HL-60 (cell line): ENCODE measurements around the gene VPS35.

ENCODE experiments used
- DNase-seq, 2 experiments: peaks; one replicate each; pipeline ENCODE4 v3.0.0-alpha.2; 2010 to 2020; ENCODE audit warnings: low read depth in 1 of 2, low spot score in 1 of 2
- H3K27ac ChIP-seq: fragments of 250-450 bp; sonication (Bioruptor Pico); replicated peaks from 2 replicates; pipeline ENCODE4 v1.5.1; 2020; ENCODE audit warnings: mild to moderate bottlenecking, moderate library complexity
- H3K27me3 ChIP-seq: fragments of 250-450 bp; sonication (Bioruptor Pico); 2 replicates; pipeline ENCODE4 v1.5.1; 2021; ENCODE audit warnings: mild to moderate bottlenecking, moderate library complexity; ENCODE audit not compliant: insufficient read depth, poor library complexity, severe bottlenecking
- H3K4me3 ChIP-seq: replicated peaks from 2 replicates; pipeline ENCODE4 v1.5.1; 2011; ENCODE audit warnings: mild to moderate bottlenecking, control low read depth, low read length; ENCODE audit not compliant: insufficient read depth
- GABPA ChIP-seq: IDR thresholded peaks from 2 replicates; pipeline ENCODE4 v1.6.1; 2012; ENCODE audit warnings: low read depth
- POLR2AphosphoS5 ChIP-seq: IDR thresholded peaks from 2 replicates; pipeline ENCODE4 v1.6.1; 2012; ENCODE audit warnings: low read depth
- SPI1 ChIP-seq: IDR thresholded peaks from 2 replicates; pipeline ENCODE4 v1.6.1; 2012; ENCODE audit warnings: low read depth, mild to moderate bottlenecking, borderline replicate concordance
- TF ChIP-seq, protein P1 (sequence below): IDR thresholded peaks from 2 replicates; pipeline ENCODE4 v1.6.1; 2012; ENCODE audit warnings: low read depth; ENCODE audit not compliant: insufficient replicate concordance
- TF ChIP-seq, protein P2 (sequence below): IDR thresholded peaks from one replicate; pipeline ENCODE4 v1.5.1; 2011; ENCODE audit warnings: low read length, control low read depth, inconsistent platforms; ENCODE audit not compliant: insufficient read depth

Gene VPS35

DNA sequence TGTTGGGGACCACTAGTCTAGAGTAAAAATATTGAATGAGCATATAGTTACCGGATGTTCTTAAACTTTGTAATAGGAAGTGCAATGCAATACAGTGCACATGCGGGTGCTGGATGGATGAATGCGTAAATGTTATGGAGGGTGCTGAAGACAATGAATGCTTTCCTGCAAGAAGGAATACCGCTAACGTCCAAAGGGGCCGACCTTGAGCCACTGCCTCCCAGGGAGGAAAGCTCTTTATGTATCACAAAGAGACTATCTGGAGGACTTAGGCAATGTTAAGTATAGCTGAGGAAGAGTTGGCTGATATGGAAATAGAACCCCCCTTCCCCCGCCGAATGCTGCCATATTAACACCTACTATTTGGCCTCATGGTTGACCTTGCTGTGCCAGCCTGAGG, 40.3 kb downstream of the VPS35 start:
- Histone ChIP-seq H3K4me3 (no peak overlapping the region), H3K27ac (no peak overlapping the region), H3K27me3 (no peaks in the 10 kb centered on the region)
- no peak for DNase-seq
- TF ChIP-seq, protein P1, sequence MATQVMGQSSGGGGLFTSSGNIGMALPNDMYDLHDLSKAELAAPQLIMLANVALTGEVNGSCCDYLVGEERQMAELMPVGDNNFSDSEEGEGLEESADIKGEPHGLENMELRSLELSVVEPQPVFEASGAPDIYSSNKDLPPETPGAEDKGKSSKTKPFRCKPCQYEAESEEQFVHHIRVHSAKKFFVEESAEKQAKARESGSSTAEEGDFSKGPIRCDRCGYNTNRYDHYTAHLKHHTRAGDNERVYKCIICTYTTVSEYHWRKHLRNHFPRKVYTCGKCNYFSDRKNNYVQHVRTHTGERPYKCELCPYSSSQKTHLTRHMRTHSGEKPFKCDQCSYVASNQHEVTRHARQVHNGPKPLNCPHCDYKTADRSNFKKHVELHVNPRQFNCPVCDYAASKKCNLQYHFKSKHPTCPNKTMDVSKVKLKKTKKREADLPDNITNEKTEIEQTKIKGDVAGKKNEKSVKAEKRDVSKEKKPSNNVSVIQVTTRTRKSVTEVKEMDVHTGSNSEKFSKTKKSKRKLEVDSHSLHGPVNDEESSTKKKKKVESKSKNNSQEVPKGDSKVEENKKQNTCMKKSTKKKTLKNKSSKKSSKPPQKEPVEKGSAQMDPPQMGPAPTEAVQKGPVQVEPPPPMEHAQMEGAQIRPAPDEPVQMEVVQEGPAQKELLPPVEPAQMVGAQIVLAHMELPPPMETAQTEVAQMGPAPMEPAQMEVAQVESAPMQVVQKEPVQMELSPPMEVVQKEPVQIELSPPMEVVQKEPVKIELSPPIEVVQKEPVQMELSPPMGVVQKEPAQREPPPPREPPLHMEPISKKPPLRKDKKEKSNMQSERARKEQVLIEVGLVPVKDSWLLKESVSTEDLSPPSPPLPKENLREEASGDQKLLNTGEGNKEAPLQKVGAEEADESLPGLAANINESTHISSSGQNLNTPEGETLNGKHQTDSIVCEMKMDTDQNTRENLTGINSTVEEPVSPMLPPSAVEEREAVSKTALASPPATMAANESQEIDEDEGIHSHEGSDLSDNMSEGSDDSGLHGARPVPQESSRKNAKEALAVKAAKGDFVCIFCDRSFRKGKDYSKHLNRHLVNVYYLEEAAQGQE, result no peak
- TF ChIP-seq, protein P2, sequence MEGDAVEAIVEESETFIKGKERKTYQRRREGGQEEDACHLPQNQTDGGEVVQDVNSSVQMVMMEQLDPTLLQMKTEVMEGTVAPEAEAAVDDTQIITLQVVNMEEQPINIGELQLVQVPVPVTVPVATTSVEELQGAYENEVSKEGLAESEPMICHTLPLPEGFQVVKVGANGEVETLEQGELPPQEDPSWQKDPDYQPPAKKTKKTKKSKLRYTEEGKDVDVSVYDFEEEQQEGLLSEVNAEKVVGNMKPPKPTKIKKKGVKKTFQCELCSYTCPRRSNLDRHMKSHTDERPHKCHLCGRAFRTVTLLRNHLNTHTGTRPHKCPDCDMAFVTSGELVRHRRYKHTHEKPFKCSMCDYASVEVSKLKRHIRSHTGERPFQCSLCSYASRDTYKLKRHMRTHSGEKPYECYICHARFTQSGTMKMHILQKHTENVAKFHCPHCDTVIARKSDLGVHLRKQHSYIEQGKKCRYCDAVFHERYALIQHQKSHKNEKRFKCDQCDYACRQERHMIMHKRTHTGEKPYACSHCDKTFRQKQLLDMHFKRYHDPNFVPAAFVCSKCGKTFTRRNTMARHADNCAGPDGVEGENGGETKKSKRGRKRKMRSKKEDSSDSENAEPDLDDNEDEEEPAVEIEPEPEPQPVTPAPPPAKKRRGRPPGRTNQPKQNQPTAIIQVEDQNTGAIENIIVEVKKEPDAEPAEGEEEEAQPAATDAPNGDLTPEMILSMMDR, result no peak
- no peak for TF ChIP-seq POLR2AphosphoS5
- TF ChIP-seq SPI1, result no peak
- no peak for TF ChIP-seq GABPA

DNA sequence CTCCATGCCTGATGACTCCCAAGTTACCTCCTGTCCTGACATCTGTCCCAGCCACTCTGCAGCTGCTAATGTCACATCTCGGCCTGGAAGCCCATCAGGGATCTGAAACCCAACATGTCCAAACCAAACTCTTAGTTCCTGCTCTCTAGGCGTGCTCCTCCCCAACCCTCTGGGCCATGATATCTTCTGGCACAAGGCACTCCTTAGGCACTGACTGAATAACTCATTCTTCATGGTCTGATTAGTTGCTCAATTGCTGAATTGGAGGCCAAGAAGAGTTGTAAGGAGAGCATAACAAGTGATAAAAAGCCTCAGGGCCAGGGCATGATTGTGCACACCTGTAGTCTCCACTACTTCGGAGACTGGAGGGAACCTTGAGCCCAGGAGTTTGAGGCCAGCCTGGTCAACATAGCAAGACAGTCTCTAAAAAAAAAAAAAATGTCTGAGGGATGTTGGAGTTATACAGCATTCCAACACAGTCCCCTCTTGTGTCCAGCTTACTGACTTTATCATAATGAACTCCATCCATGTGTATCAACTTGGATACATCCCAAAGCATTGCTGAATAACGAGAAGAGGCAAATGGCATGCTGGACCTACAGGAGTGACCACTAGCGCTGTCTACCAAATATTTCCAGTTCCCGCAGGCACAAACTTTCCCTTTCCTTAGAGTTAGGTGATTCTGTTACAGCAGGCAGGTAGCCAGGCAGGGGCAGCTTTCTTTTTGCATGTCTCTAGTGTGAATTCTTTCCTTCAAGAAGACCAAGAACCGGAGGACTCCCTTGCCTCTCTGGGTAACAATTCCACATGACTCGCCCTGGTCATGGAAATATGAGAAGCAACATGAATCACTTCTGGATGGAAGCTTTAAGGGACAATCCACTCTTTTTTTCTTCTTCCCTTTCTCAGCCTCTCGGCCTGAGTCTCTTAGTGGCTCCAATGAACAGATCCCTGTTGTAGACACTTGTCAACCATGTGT, 49.7 kb downstream of the VPS35 start:
- Histone ChIP-seq H3K27me3 (no peaks in the 10 kb centered on the region), H3K27ac (no peak overlapping the region), H3K4me3 (no peak overlapping the region)
- DNase-seq, result no peak
- TF ChIP-seq, protein P1, result no peak
- TF ChIP-seq POLR2AphosphoS5 (no peak), SPI1 (no peak), GABPA (no peak)
- TF ChIP-seq, protein P2, result no peak

DNA sequence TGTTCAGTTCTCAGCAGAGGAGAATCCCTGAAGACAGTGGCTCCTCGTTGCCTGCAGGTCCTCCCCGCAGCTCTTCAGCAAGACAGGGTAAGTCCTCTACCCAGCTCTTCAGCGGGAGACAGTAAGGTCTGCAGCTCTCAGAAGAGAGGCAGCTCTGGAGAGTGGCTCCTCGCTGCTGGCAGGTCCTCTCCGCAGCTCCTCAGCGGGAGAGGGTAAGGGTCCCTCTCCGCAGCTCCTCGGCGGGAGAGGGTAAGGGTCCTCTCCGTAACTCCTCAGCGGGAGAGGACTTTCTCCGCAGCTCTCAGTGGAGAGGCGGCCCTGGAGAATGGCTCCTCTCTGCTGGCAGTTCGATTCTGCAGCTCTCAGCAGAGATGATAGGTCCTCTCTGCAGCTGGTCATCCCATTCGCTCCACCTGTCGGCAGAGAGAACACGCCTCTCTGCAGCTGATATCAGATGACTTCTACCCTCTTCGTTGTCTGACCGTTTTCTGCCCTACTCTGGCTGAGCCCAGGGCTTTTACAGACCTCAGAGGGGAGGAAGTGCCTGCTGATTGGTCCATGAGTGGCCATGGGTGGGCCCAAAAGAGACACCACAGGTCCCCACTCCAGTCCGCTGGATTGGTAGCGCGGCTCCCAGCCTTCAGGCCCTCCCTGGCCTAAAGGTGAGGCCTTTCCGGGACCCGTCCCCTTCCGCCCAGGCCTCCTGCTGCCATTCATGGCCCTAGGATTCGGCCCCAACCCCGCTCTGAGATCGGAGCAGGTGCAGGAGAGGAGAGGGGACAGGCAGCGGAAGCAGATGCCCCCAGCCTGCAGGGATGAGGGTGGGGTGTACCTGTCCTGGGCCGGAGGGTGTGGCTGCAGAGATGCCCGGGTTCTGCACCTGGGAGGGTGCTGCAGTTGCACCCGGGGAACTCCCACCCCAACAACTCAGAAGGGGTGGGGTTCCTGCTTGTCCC, 55.9 kb downstream of the VPS35 start:
- H3K4me3 ChIP-seq, result no peak overlapping the region
- H3K27ac ChIP-seq, result no peak overlapping the region
- TF ChIP-seq GABPA (no peak), POLR2AphosphoS5 (no peak), SPI1 (no peak)
- TF ChIP-seq, protein P1, result no peak
- TF ChIP-seq, protein P2, result no peak
- no peak for DNase-seq
- H3K27me3 ChIP-seq, result no peaks in the 10 kb centered on the region
